Inferior parietal cortex (tissue), 1 donor: ENCODE data around the gene P2RX3.
"Not testable (repeated sequence)": the region's sequence is repeated elsewhere in the genome, so short reads cannot be mapped to it uniquely, and the experiment has no call there.

ENCODE experiments used
- DNase-seq: peaks from one replicate; pipeline ENCODE4 v3.0.0-alpha.2; 2016; ENCODE audit errors: extremely low spot score

Gene P2RX3

GRCh38 chr11:57348636-57349313, 10.6 kb downstream of the P2RX3 start:
- DNase-seq = no peak

GRCh38 chr11:57349491-57350274, 11.5 kb downstream of the P2RX3 start:
- peak; percentile 62 for DNase-seq

DNA sequence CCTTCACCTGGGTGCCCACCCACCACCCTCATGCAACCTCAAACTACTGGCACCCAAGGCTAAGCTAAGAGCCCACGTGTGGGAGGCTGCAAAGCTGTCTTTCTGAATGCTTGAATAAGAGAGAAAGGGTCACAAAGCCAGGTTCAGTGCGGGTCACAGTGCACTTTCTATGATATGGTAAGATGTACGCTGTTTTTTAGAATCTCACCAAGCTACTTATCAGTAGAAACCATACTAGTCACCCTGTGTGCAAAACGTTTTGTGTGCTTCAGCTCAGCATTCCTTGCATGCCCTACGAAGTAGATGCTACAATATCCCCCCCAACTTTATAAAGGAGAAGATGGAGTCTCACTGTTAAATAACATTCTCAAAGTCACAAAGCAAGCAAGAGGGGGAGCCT, 14.9 kb downstream of the P2RX3 start:
- no peak for DNase-seq

- DNase-seq = no peak
These were observed 15.3 kb downstream of the P2RX3 start for GRCh38 chr11:57353446-57353845.

- DNase-seq = no peak
These were observed 15.7 kb downstream of the P2RX3 start for GRCh38 chr11:57353852-57354251.

GRCh38 chr11:57354699-57355098, 16.5 kb downstream of the P2RX3 start:
- no peak for DNase-seq

GRCh38 chr11:57356268-57356667, 18.1 kb downstream of the P2RX3 start:
- no peak for DNase-seq

GRCh38 chr11:57357310-57357709, 19.2 kb downstream of the P2RX3 start:
- no peak for DNase-seq

DNA sequence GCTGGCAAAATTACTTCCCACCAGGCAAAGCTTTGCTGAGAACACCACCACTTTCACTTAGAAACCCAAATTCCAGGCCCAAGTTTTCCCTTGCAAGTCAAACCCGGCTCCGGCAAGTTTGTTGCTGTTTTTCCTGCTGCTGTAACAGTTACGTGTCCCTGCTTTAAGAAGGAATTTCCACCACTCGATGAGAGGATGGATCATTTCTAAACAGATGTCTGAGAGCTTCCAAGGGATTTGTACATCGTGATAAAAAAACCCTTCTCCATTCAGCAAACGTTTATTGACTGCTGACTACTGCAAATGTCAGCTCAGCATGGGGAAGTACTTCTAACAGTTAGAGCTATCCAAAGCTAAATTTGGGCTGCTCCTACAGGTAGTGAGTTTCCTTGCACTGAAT, 19.7 kb downstream of the P2RX3 start:
- DNase-seq = no peak

- no peak for DNase-seq
These were observed 20.4 kb downstream of the P2RX3 start for GRCh38 chr11:57358543-57358961.

DNA sequence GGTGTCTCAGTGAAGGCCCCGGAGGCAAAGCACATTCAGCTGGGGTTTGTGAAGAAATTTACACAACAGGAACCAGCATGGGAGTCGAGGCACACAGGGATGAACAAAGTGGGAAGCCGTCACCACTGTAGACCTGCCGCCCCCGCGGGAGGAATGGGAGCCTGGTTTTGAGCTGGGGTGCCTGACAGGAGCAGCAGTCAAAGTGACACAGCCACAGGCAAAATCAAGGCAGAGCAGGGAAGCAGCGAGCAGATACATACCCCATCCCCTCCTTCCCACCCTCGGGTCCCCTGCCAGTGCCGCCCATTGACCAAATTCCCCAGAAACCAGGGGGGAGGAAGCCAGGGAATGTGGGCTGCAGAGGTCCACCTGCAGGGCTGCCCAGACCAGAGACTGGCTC, 20.8 kb downstream of the P2RX3 start:
- DNase-seq = no peak

GRCh38 chr11:57359396-57359795, 21.2 kb downstream of the P2RX3 start:
- no peak for DNase-seq

DNA sequence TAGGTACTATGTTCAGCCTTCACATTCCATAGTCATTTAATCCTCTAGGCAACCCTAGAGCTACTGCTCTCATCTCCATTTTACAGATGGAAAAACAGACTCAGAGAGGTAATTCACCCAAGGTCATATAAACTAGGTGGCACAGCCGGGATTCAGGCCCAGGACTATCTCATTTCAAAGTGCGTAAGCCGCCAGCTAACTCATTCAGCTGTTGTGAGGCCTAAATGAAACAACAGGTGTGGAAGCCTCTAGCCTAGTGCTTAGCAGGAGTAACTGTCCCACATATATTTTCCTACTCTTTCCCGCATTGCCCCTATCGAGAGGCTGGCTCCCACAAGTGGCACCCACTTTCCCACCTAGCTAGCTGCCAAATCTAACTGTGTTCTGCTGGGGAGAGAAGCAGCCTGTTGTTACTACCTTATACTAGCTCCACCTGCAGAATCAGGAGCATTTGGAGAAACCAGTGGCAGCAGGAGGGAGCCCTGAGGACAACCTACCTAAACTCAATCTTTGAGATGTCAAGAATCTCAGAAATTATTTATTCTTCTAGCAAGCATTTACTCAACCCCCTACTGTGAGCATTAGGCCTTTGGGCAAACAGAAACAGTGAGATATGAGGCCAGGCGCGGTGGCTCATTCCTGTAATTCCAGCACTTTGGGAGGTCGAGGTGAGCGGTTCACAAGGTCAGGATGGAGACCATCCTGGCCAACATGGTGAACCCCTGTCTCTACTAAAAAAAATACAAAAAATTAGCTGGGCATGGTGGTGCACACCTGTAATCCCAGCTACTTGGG, 21.9 kb downstream of the P2RX3 start:
- DNase-seq = no peak

GRCh38 chr11:57360991-57361390, 22.8 kb downstream of the P2RX3 start:
- no peak for DNase-seq

DNA sequence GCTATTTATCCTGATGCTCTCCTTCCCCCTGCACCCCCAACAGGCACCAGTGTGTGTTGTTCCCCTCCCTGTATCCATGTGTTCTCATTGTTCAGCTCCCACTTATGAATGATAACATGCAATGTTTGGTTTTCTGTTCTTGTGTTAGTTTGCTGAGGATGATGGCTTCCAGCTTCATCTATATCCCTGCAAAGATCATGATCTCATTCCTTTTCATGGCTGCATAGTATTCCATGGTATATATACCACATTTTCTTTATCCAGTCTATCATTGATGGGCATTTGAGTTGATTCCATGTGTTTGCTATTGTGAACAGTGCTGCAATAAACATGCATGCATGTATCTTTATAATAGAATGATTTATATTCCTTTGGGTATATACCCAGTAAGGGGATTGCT, 23.3 kb downstream of the P2RX3 start:
- not testable (repeated sequence) for DNase-seq

DNA sequence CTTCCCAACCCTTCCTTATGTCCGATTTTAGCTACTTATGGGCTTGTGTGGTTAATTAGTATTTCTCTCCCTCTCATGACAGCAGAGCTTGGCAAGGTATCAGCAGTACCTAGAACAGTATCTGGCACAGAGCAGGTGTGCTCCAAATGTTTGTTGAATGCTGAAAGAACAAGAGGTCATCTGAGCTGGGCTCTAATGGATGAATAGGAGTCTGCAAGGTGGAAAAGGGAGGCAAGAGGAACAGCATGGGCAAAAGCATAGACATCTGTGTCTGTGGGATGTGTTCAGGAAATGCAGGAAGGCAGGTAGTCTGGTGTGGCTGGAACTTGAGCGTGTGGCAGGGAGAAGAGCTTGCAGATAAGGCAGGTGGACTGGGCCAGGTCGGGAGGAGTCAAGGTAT, 23.8 kb downstream of the P2RX3 start:
- DNase-seq = no peak

DNA sequence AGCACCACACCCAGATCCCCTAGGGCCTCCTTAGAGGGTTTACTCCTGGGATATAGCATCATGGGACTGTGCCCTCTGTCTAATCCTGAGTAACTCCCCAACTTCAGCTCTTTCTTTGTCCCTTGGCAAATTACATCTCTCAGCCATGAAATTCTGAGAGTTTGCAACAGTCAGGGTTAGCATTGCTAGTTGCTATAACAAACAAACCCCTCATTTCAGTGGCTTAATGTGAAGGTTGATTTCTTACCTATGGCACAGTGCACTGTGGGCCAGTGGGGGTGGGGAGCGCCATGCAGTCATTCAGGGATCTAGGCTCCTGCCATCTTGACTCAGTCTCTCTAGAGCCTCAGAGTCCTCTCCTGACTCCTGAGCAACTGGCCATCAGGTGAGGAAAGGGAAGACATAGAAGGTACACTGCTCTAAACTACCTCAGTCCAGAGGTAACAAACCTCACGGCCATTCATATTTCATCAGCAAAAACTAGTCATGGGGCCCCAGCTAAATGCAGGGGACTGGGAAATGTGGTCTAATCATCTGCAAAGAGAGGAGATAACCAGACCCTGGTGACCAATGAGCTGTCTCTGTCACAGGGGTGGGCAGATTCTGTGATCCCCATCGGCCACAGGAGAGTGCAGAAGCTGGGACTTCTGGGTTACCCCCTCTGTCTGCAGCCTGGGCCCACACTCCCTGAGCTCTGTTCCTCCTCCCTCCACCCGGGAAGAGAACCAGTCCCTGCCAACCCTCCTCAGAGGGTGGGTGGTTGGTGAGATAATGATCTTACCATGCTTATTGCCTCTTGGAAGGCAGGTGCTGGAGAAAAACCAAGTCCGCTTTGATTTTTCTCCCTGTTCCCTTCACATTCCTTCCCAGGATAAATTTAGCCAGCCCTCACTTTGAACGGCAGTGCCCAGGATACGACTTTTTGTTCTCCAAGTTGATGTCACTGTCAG, 25.3 kb downstream of the P2RX3 start:
- peak; percentile 47 for DNase-seq

DNA sequence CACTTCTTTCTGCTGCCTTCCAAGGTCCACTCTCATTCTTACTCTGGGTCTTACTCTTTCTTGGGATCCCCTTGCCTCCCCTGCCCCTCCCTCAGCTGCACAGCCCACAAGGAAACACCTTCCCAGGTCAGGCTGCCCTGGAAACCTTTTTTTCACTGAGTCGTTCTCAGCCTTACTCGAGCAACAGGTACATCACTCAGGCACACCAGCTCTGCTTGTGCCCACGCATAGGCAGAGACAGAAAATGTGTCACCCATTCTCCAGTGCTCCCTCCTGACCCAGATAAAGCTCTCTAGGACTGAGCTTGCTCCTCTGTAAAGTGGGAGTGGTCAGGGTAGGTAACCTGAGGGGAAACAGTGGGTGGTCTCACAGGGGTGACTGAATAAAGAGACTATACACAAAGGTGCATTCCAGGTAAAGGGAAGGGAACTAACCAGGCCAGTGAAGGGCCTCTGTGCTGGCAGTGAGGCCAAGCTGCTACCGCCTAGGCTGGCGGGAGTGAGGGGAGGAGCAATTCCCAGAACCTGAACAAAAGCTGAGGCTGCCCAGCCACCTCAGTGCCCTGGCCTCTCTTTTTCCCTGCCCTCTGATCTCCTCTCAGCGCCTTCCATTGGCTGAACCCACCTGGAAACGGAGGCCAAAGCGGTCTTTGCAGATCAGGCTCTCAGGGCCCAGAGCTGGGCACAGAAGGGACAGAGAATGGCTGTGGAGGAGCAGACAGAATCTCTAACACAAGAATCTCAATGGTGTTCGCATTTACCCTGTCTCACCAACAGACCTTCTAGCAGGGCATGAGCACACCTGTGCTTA, 26.9 kb downstream of the P2RX3 start:
- no peak for DNase-seq

DNA sequence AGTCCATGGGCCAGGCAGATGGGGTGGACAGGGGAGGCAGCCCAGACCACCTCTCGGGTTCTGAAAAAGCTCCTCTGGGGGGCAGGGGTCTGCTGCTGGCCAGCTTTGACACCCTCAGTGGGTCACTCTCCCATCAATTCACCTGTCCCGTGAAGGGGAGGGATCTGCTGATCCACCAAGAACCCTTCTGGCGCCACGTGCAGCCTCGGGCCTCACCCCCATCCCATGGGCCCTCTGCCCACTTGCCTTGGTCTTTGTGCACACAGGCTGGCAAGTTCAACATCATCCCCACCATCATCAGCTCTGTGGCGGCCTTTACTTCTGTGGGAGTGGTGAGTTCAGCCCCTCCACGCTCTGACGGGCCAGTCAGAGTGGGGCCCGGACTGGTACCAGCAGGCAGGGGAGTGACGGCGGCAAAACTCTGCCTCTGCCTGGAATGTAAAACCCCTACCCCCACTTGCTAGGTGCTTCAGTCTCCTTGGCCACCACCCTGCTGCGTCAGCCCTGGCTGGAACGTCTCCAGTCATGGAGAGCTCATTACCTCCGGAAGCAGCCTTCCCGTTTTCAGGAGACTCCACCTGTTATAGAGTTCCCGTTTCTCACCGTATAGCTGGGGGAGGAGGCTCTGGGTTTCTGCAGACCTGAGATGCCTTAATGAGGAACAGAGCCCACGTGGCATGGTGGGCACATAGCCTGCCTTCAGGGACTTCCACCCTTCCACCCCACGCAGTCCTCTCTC, 30.1 kb downstream of the P2RX3 start:
- DNase-seq = no peak

DNA sequence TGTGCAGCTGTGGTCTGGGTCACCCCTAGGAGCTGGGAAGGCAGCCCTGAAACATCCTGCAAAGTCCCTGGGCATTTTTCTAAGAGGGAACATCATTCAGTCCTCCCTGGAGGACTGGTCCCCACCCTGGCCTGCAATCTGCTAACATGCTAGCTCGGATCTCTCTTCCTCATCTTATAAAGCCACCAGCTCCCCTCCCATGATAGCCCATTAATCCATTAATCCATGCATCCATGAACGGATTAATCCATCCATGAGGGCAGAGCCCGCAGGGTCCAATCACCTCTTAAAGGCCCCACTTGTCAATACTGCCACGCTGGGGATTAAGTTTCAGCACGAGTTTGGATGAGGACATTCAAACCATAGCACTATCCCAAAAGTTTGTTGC, 30.7 kb downstream of the P2RX3 start:
- DNase-seq = no peak
